Kidney epithelial cell (primary cell): ENCODE data around the gene WNT2B. TPM values are rescaled to one million over a fixed set of nuclear protein-coding genes. Genes with fewer than 3 reads are reported as not detected.
"Not testable (repeated sequence)": the region's sequence is repeated elsewhere in the genome, so short reads cannot be mapped to it uniquely, and the experiment has no call there.

Source experiments
- DNase-seq: peaks from one replicate; pipeline ENCODE4 v3.0.0-alpha.2; 2010; ENCODE audit warnings: low read depth
- H3K27me3 ChIP-seq: 2 replicates; pipeline ENCODE4 v1.6.0; 2011; ENCODE audit warnings: low read length; ENCODE audit not compliant: control insufficient read depth, insufficient read depth
- H3K36me3 ChIP-seq: 2 replicates; pipeline ENCODE4 v1.5.1; 2011; ENCODE audit warnings: low read length; ENCODE audit not compliant: control insufficient read depth, insufficient read depth
- H3K4me3 ChIP-seq: 2 replicates; pipeline ENCODE4 v1.5.1; 2011; ENCODE audit warnings: low read depth, mild to moderate bottlenecking, control low read depth, low read length
- CTCF ChIP-seq: IDR thresholded peaks from 2 replicates; pipeline ENCODE4 v1.5.1; 2011; ENCODE audit warnings: mild to moderate bottlenecking, moderate library complexity, low read length, control low read depth, inconsistent platforms; ENCODE audit not compliant: insufficient read depth, poor library complexity, severe bottlenecking
- total RNA-seq: library from RNA; depleted of rRNA; stranded (reverse); fragments of >200 nt; gene quantifications from 2 replicates; pipeline ENCODE4 v1.2.3, GENCODE V29; 2015

WNT2B gene
- total RNA-seq, 1 donor from 2014 or later = 1.3 TPM

GRCh38 chr1:112478314-112478713 lies 30.5 kb upstream of the WNT2B start:
- Histone ChIP-seq H3K27me3 (no peaks in the 10 kb centered on the region), H3K36me3 (no peaks in the 10 kb centered on the region), H3K4me3 (no peak overlapping the region)
- no peak for TF ChIP-seq CTCF
- DNase-seq = no peak

- not testable (repeated sequence) for DNase-seq, H3K36me3 ChIP-seq, H3K4me3 ChIP-seq, H3K27me3 ChIP-seq
Measured at GRCh38 chr1:112486063-112486462, 22.7 kb upstream of the WNT2B start.

GRCh38 chr1:112487686-112488085 lies 21.1 kb upstream of the WNT2B start:
- not testable (repeated sequence) for H3K27me3 ChIP-seq, H3K36me3 ChIP-seq, DNase-seq, H3K4me3 ChIP-seq

GRCh38 chr1:112488141-112488540 lies 20.6 kb upstream of the WNT2B start:
- Histone ChIP-seq H3K36me3 (no peaks in the 10 kb centered on the region), H3K4me3 (no peak overlapping the region), H3K27me3 (no peaks in the 10 kb centered on the region)
- no peak for TF ChIP-seq CTCF
- DNase-seq = no peak

GRCh38 chr1:112492076-112492475 lies 16.7 kb upstream of the WNT2B start:
- no peak for TF ChIP-seq CTCF
- Histone ChIP-seq H3K27me3 (no peaks in the 10 kb centered on the region), H3K4me3 (no peak overlapping the region), H3K36me3 (no peaks in the 10 kb centered on the region)
- no peak for DNase-seq

- Histone ChIP-seq H3K36me3 (no peaks in the 10 kb centered on the region), H3K4me3 (no peak overlapping the region)
- TF ChIP-seq CTCF = no peak
Measured at GRCh38 chr1:112493351-112493750, 15.4 kb upstream of the WNT2B start.

GRCh38 chr1:112496290-112496689 lies 12.5 kb upstream of the WNT2B start:
- H3K4me3 ChIP-seq = no peak overlapping the region
- H3K36me3 ChIP-seq = no peaks in the 10 kb centered on the region
- no peak for DNase-seq
- TF ChIP-seq CTCF = no peak
- H3K27me3 ChIP-seq = no peaks in the 10 kb centered on the region

More at GRCh38 chr1:112493351-112493750, 15.4 kb upstream of the WNT2B start:
- DNase-seq = no peak
- no peaks in the 10 kb centered on the region for H3K27me3 ChIP-seq
